ENCODE measurements around the gene AHNAK.
"Not testable (repeated sequence)": the region's sequence is repeated elsewhere in the genome, so short reads cannot be mapped to it uniquely, and the experiment has no call there.

AHNAK gene

GRCh38 chr11:62459080-62459479 lies 87.5 kb downstream of the AHNAK start:
- ATAC-seq = no peak

- ATAC-seq = no peak
Observed at GRCh38 chr11:62458212-62459002, 88.2 kb downstream of the AHNAK start.

GRCh38 chr11:62457478-62457877 lies 89.1 kb downstream of the AHNAK start:
- no peak for ATAC-seq

- ATAC-seq = no peak
Observed at GRCh38 chr11:62456630-62457029, 90.0 kb downstream of the AHNAK start.

- ATAC-seq = no peak
Observed at GRCh38 chr11:62452839-62453468, 93.7 kb downstream of the AHNAK start.

GRCh38 chr11:62452261-62452660 lies 94.3 kb downstream of the AHNAK start:
- no peak for ATAC-seq

GRCh38 chr11:62451241-62451621 lies 95.4 kb downstream of the AHNAK start:
- no peak for ATAC-seq

- ATAC-seq = no peak
Observed at GRCh38 chr11:62450543-62451240, 95.9 kb downstream of the AHNAK start.

GRCh38 chr11:62449912-62450311 lies 96.7 kb downstream of the AHNAK start:
- not testable (repeated sequence) for ATAC-seq

- no peak for ATAC-seq
Observed at GRCh38 chr11:62449451-62449851, 97.2 kb downstream of the AHNAK start.

- no peak for ATAC-seq
Observed at GRCh38 chr11:62446091-62446490, 100.5 kb downstream of the AHNAK start.

GRCh38 chr11:62445314-62445740 lies 101.3 kb downstream of the AHNAK start:
- ATAC-seq = no peak

GRCh38 chr11:62444835-62445234 lies 101.8 kb downstream of the AHNAK start:
- ATAC-seq = peak in 1 of 2 donors; percentile 17

GRCh38 chr11:62444236-62444833 lies 102.3 kb downstream of the AHNAK start:
- peak in 1 of 2 donors; percentile 27 for ATAC-seq

- no peak for ATAC-seq
Observed at GRCh38 chr11:62443390-62444235, 103.0 kb downstream of the AHNAK start.

- ATAC-seq = no peak
Observed at GRCh38 chr11:62439785-62440602, 106.6 kb downstream of the AHNAK start.

GRCh38 chr11:62438641-62439040 lies 108.0 kb downstream of the AHNAK start:
- ATAC-seq = no peak

- ATAC-seq = no peak
Observed at GRCh38 chr11:62437616-62438015, 109.0 kb downstream of the AHNAK start.

GRCh38 chr11:62435846-62436660 lies 110.6 kb downstream of the AHNAK start:
- ATAC-seq = no peak

- no peak for ATAC-seq
Observed at GRCh38 chr11:62433904-62434276, 112.7 kb downstream of the AHNAK start.
